ENCODE data around the gene DNAJC6.

The DNAJC6 gene

GRCh38 chr1:65319141-65319540, 9.8 kb downstream of the DNAJC6 start:
- TF ChIP-seq, protein P1, sequence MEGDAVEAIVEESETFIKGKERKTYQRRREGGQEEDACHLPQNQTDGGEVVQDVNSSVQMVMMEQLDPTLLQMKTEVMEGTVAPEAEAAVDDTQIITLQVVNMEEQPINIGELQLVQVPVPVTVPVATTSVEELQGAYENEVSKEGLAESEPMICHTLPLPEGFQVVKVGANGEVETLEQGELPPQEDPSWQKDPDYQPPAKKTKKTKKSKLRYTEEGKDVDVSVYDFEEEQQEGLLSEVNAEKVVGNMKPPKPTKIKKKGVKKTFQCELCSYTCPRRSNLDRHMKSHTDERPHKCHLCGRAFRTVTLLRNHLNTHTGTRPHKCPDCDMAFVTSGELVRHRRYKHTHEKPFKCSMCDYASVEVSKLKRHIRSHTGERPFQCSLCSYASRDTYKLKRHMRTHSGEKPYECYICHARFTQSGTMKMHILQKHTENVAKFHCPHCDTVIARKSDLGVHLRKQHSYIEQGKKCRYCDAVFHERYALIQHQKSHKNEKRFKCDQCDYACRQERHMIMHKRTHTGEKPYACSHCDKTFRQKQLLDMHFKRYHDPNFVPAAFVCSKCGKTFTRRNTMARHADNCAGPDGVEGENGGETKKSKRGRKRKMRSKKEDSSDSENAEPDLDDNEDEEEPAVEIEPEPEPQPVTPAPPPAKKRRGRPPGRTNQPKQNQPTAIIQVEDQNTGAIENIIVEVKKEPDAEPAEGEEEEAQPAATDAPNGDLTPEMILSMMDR (IDR thresholded peaks at IDR 0.05; ENCODE audit: extremely low read depth, missing control alignments), result no peak
- DNase-seq (ENCODE audit: low spot score), result no peak

GRCh38 chr1:65319754-65320153, 10.4 kb downstream of the DNAJC6 start:
- TF ChIP-seq, protein P1 (IDR thresholded peaks at IDR 0.05; ENCODE audit: extremely low read depth, missing control alignments), result no peak
- DNase-seq (ENCODE audit: low spot score), result no peak

GRCh38 chr1:65321879-65322278, 12.5 kb downstream of the DNAJC6 start:
- no peak for DNase-seq (ENCODE audit: low spot score)
- TF ChIP-seq, protein P1 (IDR thresholded peaks at IDR 0.05; ENCODE audit: extremely low read depth, missing control alignments), result no peak

GRCh38 chr1:65323246-65323645, 13.9 kb downstream of the DNAJC6 start:
- TF ChIP-seq, protein P1 (IDR thresholded peaks at IDR 0.05; ENCODE audit: extremely low read depth, missing control alignments), result no peak
- no peak for DNase-seq (ENCODE audit: low spot score)

DNA sequence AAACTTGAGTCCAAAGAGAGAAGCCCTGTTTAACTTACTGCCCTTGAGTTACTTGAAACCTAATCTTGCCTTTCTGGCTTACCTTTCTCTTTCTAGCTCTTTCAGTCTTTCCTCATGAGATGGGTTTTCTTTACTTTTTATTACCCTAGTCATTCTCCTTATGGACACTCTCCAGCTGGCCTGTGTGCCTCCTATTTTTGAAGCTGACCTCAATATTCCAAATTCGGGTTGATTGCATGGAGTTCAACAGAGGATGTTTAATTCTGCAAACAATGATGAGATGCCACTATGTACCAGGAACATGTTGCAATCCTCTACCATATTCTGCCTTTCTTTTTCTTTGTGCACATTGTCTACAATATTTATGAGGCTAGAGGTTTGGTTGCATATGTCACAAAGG, 20.7 kb downstream of the DNAJC6 start:
- no peak for DNase-seq (ENCODE audit: low spot score)
- TF ChIP-seq, protein P1 (IDR thresholded peaks at IDR 0.05; ENCODE audit: extremely low read depth, missing control alignments), result no peak

- DNase-seq (ENCODE audit: low spot score), result no peak
- TF ChIP-seq, protein P1 (IDR thresholded peaks at IDR 0.05; ENCODE audit: extremely low read depth, missing control alignments), result no peak
Measured at GRCh38 chr1:65330822-65331221, 21.5 kb downstream of the DNAJC6 start.

DNA sequence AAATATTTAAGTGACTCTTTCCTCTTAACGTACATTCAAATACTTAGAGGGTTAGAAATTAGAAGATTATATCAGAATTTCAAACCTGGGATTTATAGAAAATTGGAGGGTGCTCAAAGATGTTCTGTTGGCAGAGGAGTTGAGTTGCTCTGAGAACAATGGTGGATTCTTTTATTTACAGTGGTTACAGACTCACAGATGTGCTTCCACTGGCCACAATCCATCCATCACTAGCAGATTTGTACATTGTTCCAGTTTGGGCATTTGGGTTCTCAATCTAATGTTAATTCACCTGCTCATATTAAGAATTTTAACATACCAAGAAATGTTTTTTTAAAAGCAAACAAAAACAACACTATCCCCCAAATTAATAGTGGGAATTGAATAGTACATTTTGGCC, 23.5 kb downstream of the DNAJC6 start:
- no peak for DNase-seq (ENCODE audit: low spot score)
- TF ChIP-seq, protein P1 (IDR thresholded peaks at IDR 0.05; ENCODE audit: extremely low read depth, missing control alignments), result no peak
